ENCODE data around the gene TUBGCP3. TPM values are rescaled to one million over a fixed set of nuclear protein-coding genes. Genes with fewer than 3 reads are reported as not detected.

Gene TUBGCP3
- total RNA-seq, 1 donor from 2014 or later, result 17.2 TPM

GRCh38 chr13:112596235-112596634 is 8.3 kb upstream of the TUBGCP3 start:
- no peak overlapping the region for H3K4me3 ChIP-seq (ENCODE audit: low read length in 3 of 3)
- H3K27ac ChIP-seq (ENCODE audit: low read depth, low read length), result no peak overlapping the region
- no peaks in the 10 kb centered on the region for H3K4me1 ChIP-seq (ENCODE audit: control insufficient read depth in 3 of 3, insufficient read depth in 3 of 3, low read length in 3 of 3)
- no peaks in the 10 kb centered on the region for H3K36me3 ChIP-seq (ENCODE audit: control insufficient read depth in 3 of 3, insufficient read depth in 3 of 3, low read length in 3 of 3)
- H3K9me3 ChIP-seq (ENCODE audit: control insufficient read depth in 3 of 3, low read length in 3 of 3), result no peaks in the 10 kb centered on the region
- H3K27me3 ChIP-seq (ENCODE audit: control insufficient read depth in 3 of 3, insufficient read depth in 3 of 3, low read length in 3 of 3), result peaks cover 0 to 3% (median 0%) of the 10 kb centered on the region in 3 donors
- no peak overlapping the region for H3K9ac ChIP-seq (ENCODE audit: low read depth in 1 of 3, low read length in 3 of 3)

- H3K9ac ChIP-seq (ENCODE audit: low read depth in 1 of 3, low read length in 3 of 3), result no peak overlapping the region
- H3K4me1 ChIP-seq (ENCODE audit: control insufficient read depth in 3 of 3, insufficient read depth in 3 of 3, low read length in 3 of 3), result peaks cover 5 to 7% (median 6%) of the 10 kb centered on the region in 3 donors
- H3K4me3 ChIP-seq (ENCODE audit: low read length in 3 of 3), result no peak overlapping the region
- no peak overlapping the region for H3K27ac ChIP-seq (ENCODE audit: low read depth, low read length)
- no peaks in the 10 kb centered on the region for H3K9me3 ChIP-seq (ENCODE audit: control insufficient read depth in 3 of 3, low read length in 3 of 3)
- peaks cover 0 to 3% (median 0%) of the 10 kb centered on the region in 3 donors for H3K27me3 ChIP-seq (ENCODE audit: control insufficient read depth in 3 of 3, insufficient read depth in 3 of 3, low read length in 3 of 3)
- H3K36me3 ChIP-seq (ENCODE audit: control insufficient read depth in 3 of 3, insufficient read depth in 3 of 3, low read length in 3 of 3), result no peaks in the 10 kb centered on the region
These were observed 4.7 kb upstream of the TUBGCP3 start for GRCh38 chr13:112592647-112593046.

- no peak overlapping the region for H3K4me3 ChIP-seq (ENCODE audit: low read length in 3 of 3)
- no peak overlapping the region for H3K27ac ChIP-seq (ENCODE audit: low read depth, low read length)
- H3K9me3 ChIP-seq (ENCODE audit: control insufficient read depth in 3 of 3, low read length in 3 of 3), result no peaks in the 10 kb centered on the region
- peaks cover 0 to 3% (median 0%) of the 10 kb centered on the region in 3 donors for H3K27me3 ChIP-seq (ENCODE audit: control insufficient read depth in 3 of 3, insufficient read depth in 3 of 3, low read length in 3 of 3)
- H3K9ac ChIP-seq (ENCODE audit: low read depth in 1 of 3, low read length in 3 of 3), result no peak overlapping the region
- peaks cover 5 to 7% (median 7%) of the 10 kb centered on the region in 3 donors for H3K4me1 ChIP-seq (ENCODE audit: control insufficient read depth in 3 of 3, insufficient read depth in 3 of 3, low read length in 3 of 3)
- H3K36me3 ChIP-seq (ENCODE audit: control insufficient read depth in 3 of 3, insufficient read depth in 3 of 3, low read length in 3 of 3), result no peaks in the 10 kb centered on the region
These were observed 4.2 kb upstream of the TUBGCP3 start for GRCh38 chr13:112592181-112592580.

- Histone ChIP-seq H3K4me3 (ENCODE audit: low read length in 3 of 3) (peak overlapping the region; percentile 78 to 94 (median 90)), H3K27ac (ENCODE audit: low read depth, low read length) (peak overlapping the region; percentile 92), H3K36me3 (ENCODE audit: control insufficient read depth in 3 of 3, insufficient read depth in 3 of 3, low read length in 3 of 3) (no peaks in the 10 kb centered on the region), H3K27me3 (ENCODE audit: control insufficient read depth in 3 of 3, insufficient read depth in 3 of 3, low read length in 3 of 3) (peaks cover 0 to 3% (median 0%) of the 10 kb centered on the region in 3 donors), H3K4me1 (ENCODE audit: control insufficient read depth in 3 of 3, insufficient read depth in 3 of 3, low read length in 3 of 3) (peaks cover 15 to 17% (median 16%) of the 10 kb centered on the region in 3 donors), H3K9ac (ENCODE audit: low read depth in 1 of 3, low read length in 3 of 3) (peak overlapping the region; percentile 87 to 97 (median 91)), H3K9me3 (ENCODE audit: control insufficient read depth in 3 of 3, low read length in 3 of 3) (no peaks in the 10 kb centered on the region)
These were observed 741 bp upstream of the TUBGCP3 start for GRCh38 chr13:112588490-112589297.

GRCh38 chr13:112587212-112587763 is 665 bp downstream of the TUBGCP3 start:
- Histone ChIP-seq H3K9me3 (ENCODE audit: control insufficient read depth in 3 of 3, low read length in 3 of 3) (no peaks in the 10 kb centered on the region), H3K36me3 (ENCODE audit: control insufficient read depth in 3 of 3, insufficient read depth in 3 of 3, low read length in 3 of 3) (no peaks in the 10 kb centered on the region), H3K4me3 (ENCODE audit: low read length in 3 of 3) (peak overlapping the region; percentile 78 to 94 (median 90)), H3K27ac (ENCODE audit: low read depth, low read length) (peak overlapping the region; percentile 92), H3K4me1 (ENCODE audit: control insufficient read depth in 3 of 3, insufficient read depth in 3 of 3, low read length in 3 of 3) (peaks cover 15 to 22% (median 16%) of the 10 kb centered on the region in 3 donors), H3K27me3 (ENCODE audit: control insufficient read depth in 3 of 3, insufficient read depth in 3 of 3, low read length in 3 of 3) (no peaks in the 10 kb centered on the region), H3K9ac (ENCODE audit: low read depth in 1 of 3, low read length in 3 of 3) (peak overlapping the region; percentile 87 to 97 (median 93))

- H3K27ac ChIP-seq (ENCODE audit: low read depth, low read length), result peak overlapping the region; percentile 92
- peaks cover 15 to 22% (median 16%) of the 10 kb centered on the region in 3 donors for H3K4me1 ChIP-seq (ENCODE audit: control insufficient read depth in 3 of 3, insufficient read depth in 3 of 3, low read length in 3 of 3)
- H3K27me3 ChIP-seq (ENCODE audit: control insufficient read depth in 3 of 3, insufficient read depth in 3 of 3, low read length in 3 of 3), result no peaks in the 10 kb centered on the region
- peak overlapping the region; percentile 78 to 94 (median 90) for H3K4me3 ChIP-seq (ENCODE audit: low read length in 3 of 3)
- no peaks in the 10 kb centered on the region for H3K9me3 ChIP-seq (ENCODE audit: control insufficient read depth in 3 of 3, low read length in 3 of 3)
- peak overlapping the region in 1 of 3 donors; percentile 97 for H3K9ac ChIP-seq (ENCODE audit: low read depth in 1 of 3, low read length in 3 of 3)
- no peaks in the 10 kb centered on the region for H3K36me3 ChIP-seq (ENCODE audit: control insufficient read depth in 3 of 3, insufficient read depth in 3 of 3, low read length in 3 of 3)
These were observed 1.5 kb downstream of the TUBGCP3 start for GRCh38 chr13:112586334-112586960.

- H3K9me3 ChIP-seq (ENCODE audit: control insufficient read depth in 3 of 3, low read length in 3 of 3), result no peaks in the 10 kb centered on the region
- H3K9ac ChIP-seq (ENCODE audit: low read depth in 1 of 3, low read length in 3 of 3), result no peak overlapping the region
- H3K36me3 ChIP-seq (ENCODE audit: control insufficient read depth in 3 of 3, insufficient read depth in 3 of 3, low read length in 3 of 3), result no peaks in the 10 kb centered on the region
- H3K27me3 ChIP-seq (ENCODE audit: control insufficient read depth in 3 of 3, insufficient read depth in 3 of 3, low read length in 3 of 3), result no peaks in the 10 kb centered on the region
- H3K4me1 ChIP-seq (ENCODE audit: control insufficient read depth in 3 of 3, insufficient read depth in 3 of 3, low read length in 3 of 3), result peaks cover 13 to 21% (median 14%) of the 10 kb centered on the region in 3 donors
- no peak overlapping the region for H3K4me3 ChIP-seq (ENCODE audit: low read length in 3 of 3)
- H3K27ac ChIP-seq (ENCODE audit: low read depth, low read length), result peak overlapping the region; percentile 33
These were observed 4.2 kb downstream of the TUBGCP3 start for GRCh38 chr13:112583592-112584277.

GRCh38 chr13:112582263-112582662 is 5.7 kb downstream of the TUBGCP3 start:
- Histone ChIP-seq H3K27ac (ENCODE audit: low read depth, low read length) (peak overlapping the region; percentile 1), H3K36me3 (ENCODE audit: control insufficient read depth in 3 of 3, insufficient read depth in 3 of 3, low read length in 3 of 3) (no peaks in the 10 kb centered on the region), H3K27me3 (ENCODE audit: control insufficient read depth in 3 of 3, insufficient read depth in 3 of 3, low read length in 3 of 3) (no peaks in the 10 kb centered on the region), H3K9ac (ENCODE audit: low read depth in 1 of 3, low read length in 3 of 3) (no peak overlapping the region), H3K9me3 (ENCODE audit: control insufficient read depth in 3 of 3, low read length in 3 of 3) (no peaks in the 10 kb centered on the region), H3K4me1 (ENCODE audit: control insufficient read depth in 3 of 3, insufficient read depth in 3 of 3, low read length in 3 of 3) (peaks cover 8 to 18% (median 9%) of the 10 kb centered on the region in 3 donors), H3K4me3 (ENCODE audit: low read length in 3 of 3) (no peak overlapping the region)

- H3K9me3 ChIP-seq (ENCODE audit: control insufficient read depth in 3 of 3, low read length in 3 of 3), result no peaks in the 10 kb centered on the region
- no peak overlapping the region for H3K9ac ChIP-seq (ENCODE audit: low read depth in 1 of 3, low read length in 3 of 3)
- no peaks in the 10 kb centered on the region for H3K27me3 ChIP-seq (ENCODE audit: control insufficient read depth in 3 of 3, insufficient read depth in 3 of 3, low read length in 3 of 3)
- H3K27ac ChIP-seq (ENCODE audit: low read depth, low read length), result no peak overlapping the region
- H3K36me3 ChIP-seq (ENCODE audit: control insufficient read depth in 3 of 3, insufficient read depth in 3 of 3, low read length in 3 of 3), result no peaks in the 10 kb centered on the region
- H3K4me1 ChIP-seq (ENCODE audit: control insufficient read depth in 3 of 3, insufficient read depth in 3 of 3, low read length in 3 of 3), result peaks cover 0 to 13% (median 0%) of the 10 kb centered on the region in 3 donors
- H3K4me3 ChIP-seq (ENCODE audit: low read length in 3 of 3), result no peak overlapping the region
These were observed 7.0 kb downstream of the TUBGCP3 start for GRCh38 chr13:112580912-112581311.
